Astrocyte (in vitro differentiated cells and primary cell): ENCODE data around the gene PREX1.

Experiments
- CTCF ChIP-seq: IDR thresholded peaks from 2 replicates; pipeline ENCODE4 v1.5.1; 2011; ENCODE audit warnings: low read depth, mild to moderate bottlenecking, inconsistent platforms, low read length, moderate library complexity; ENCODE audit not compliant: insufficient read depth
- EZH2 ChIP-seq: IDR thresholded peaks from 2 replicates; pipeline ENCODE4 v1.6.1; 2012; ENCODE audit warnings: mild to moderate bottlenecking, low read length, inconsistent platforms; ENCODE audit not compliant: insufficient read depth

GRCh38 chr20:48632017-48632824 lies 195.6 kb downstream of the PREX1 start:
- TF ChIP-seq CTCF (no peak), EZH2 (no peak)
